ENCODE results near the gene CTNNA1. TPM values are rescaled to one million over a fixed set of nuclear protein-coding genes. Genes with fewer than 3 reads are reported as not detected.
A peak's percentile ranks its signal among the peaks of the same experiment; 100 is the strongest.

The CTNNA1 gene
- total RNA-seq, 2 donors from 2014 or later, result 107 to 140 TPM

GRCh38 chr5:138955013-138955660, 201.9 kb downstream of the CTNNA1 start:
- no peak for TF ChIP-seq CTCF (IDR thresholded peaks at IDR 0.05)
- TF ChIP-seq POLR2A (IDR thresholded peaks at IDR 0.05), result no peak
- H3K36me3 ChIP-seq (replicated peaks in 1 of 2; ENCODE audit: insufficient read depth in 1 of 2, low read depth in 2 of 2), result no peaks in the 10 kb centered on the region
- H3K4me1 ChIP-seq, result peaks cover 55% of the 10 kb centered on the region
- intact Hi-C loops (cut with DNase I), result no loop called here
- 56 to 74% methylated on average over 12 of the region's 12 CpGs for WGBS, 2 donors
- ATAC-seq (no peak), DNase-seq (peak in 3 of 4 donors; percentile 14 to 55 (median 52))
- no peaks in the 10 kb centered on the region for H3K27me3 ChIP-seq
- peak overlapping the region in 3 of 4 donors; percentile 81 to 88 (median 82) for H3K27ac ChIP-seq
- H3K9me3 ChIP-seq, result no peaks in the 10 kb centered on the region
- H3K4me3 ChIP-seq, result no peak overlapping the region

DNA sequence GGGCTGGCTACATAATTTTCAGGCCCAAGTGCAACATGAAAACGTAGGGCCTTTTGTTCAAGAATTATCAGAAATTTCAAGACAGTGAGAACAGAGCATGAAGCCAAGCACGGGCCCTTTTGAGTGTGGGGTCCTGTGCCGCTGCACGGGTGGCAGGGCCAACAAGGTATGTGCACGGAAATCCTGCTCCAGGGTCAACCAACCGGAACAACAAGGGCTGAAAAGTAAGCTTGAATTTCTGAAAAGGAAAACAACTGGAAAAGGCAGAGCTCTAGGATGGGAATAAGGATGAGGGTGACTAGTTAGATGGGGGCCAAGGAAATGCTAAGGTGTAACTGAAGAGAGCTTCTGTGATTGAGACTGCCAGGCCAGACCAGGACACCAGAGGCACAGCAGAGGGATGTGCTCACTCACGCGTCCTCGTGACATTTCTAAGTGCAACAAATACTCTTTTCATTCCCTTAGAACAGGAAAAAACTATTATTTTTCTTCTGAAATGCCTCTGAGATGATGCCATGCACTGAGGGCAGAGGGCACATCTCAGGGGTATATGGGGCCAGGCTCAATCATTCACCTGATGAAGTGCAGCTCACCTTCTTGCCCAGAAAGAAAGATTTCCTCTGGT, 202.6 kb downstream of the CTNNA1 start:
- no peak overlapping the region for H3K4me3 ChIP-seq
- no peaks in the 10 kb centered on the region for H3K27me3 ChIP-seq
- 79 to 83% methylated on average over 9 of the region's 9 CpGs for WGBS, 2 donors
- intact Hi-C loops (cut with DNase I), result no loop called here
- H3K27ac ChIP-seq, result peak overlapping the region in 2 of 4 donors; percentile 6 to 81
- H3K4me1 ChIP-seq, result peaks cover 55% of the 10 kb centered on the region
- ATAC-seq, result no peak
- no peaks in the 10 kb centered on the region for H3K9me3 ChIP-seq
- peak in 2 of 4 donors; percentile 3 to 5 for DNase-seq
- no peaks in the 10 kb centered on the region for H3K36me3 ChIP-seq (replicated peaks in 1 of 2; ENCODE audit: insufficient read depth in 1 of 2, low read depth in 2 of 2)
- TF ChIP-seq CTCF (IDR thresholded peaks at IDR 0.05), result no peak
- no peak for TF ChIP-seq POLR2A (IDR thresholded peaks at IDR 0.05)

GRCh38 chr5:138956801-138957200, 203.6 kb downstream of the CTNNA1 start:
- intact Hi-C loops (cut with DNase I), result no loop called here
- Histone ChIP-seq H3K4me1 (peaks cover 54% of the 10 kb centered on the region), H3K27ac (no peak overlapping the region), H3K4me3 (no peak overlapping the region), H3K36me3 (replicated peaks in 1 of 2; ENCODE audit: insufficient read depth in 1 of 2, low read depth in 2 of 2) (no peaks in the 10 kb centered on the region), H3K9me3 (no peaks in the 10 kb centered on the region), H3K27me3 (no peaks in the 10 kb centered on the region)
- DNase-seq (no peak), ATAC-seq (no peak)
- TF ChIP-seq POLR2A (IDR thresholded peaks at IDR 0.05) (no peak), CTCF (IDR thresholded peaks at IDR 0.05) (no peak)
- WGBS, 2 donors, result 80 to 94% methylated on average over 1 of the region's 1 CpG

DNA sequence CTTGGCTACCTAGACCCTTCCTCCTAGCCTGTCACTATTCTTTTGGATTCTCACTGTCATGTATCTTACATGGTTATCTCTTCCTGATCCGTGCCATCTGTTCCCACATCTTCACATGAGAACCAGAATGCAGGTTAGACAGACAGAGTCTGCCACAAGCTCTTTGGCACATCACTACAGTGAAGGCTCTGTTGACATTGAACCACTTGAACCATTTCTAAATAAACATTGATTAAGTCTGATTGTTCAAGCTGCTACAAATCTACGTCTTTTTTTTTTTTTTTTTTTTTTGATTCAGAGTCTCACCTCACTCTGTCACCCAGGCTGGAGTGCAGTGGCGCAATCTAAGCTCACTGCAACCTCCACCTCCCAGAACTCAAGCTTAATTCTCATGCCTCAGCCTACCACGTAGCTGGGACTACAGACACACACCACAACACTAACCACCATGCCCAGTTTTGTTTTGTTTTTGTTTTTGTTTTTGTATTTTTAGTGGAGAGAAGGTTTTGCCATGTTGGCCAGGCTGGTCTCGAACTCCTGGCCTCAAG, 207.0 kb downstream of the CTNNA1 start:
- Histone ChIP-seq H3K9me3 (no peaks in the 10 kb centered on the region), H3K27me3 (no peaks in the 10 kb centered on the region), H3K4me3 (no peak overlapping the region), H3K27ac (peak overlapping the region in 1 of 4 donors; percentile 15), H3K36me3 (replicated peaks in 1 of 2; ENCODE audit: insufficient read depth in 1 of 2, low read depth in 2 of 2) (no peaks in the 10 kb centered on the region), H3K4me1 (peaks cover 40% of the 10 kb centered on the region)
- WGBS, 2 donors, result 57 to 70% methylated on average over 5 of the region's 5 CpGs
- TF ChIP-seq POLR2A (IDR thresholded peaks at IDR 0.05) (no peak), CTCF (IDR thresholded peaks at IDR 0.05) (no peak)
- DNase-seq (peak in 1 of 4 donors; percentile 3), ATAC-seq (no peak)
- intact Hi-C loops (cut with DNase I), result no loop called here

Measured in body of pancreas (tissue), 4 donors.